Prostate gland (tissue), 2 donors: Measurements from ENCODE around the gene PDZD7. TPM values are rescaled to one million over a fixed set of nuclear protein-coding genes. Genes with fewer than 3 reads are reported as not detected.

ENCODE experiments used
- DNase-seq: peaks from one replicate; pipeline ENCODE4 v3.0.0-alpha.2; 2019; ENCODE audit warnings: low spot score
- H3K27ac ChIP-seq, 2 donors: fragments of 200-600 bp; sonication (generic); 2 replicates each; pipeline ENCODE4 v1.5.1; 2017 to 2019
- H3K27me3 ChIP-seq: fragments of 200-600 bp; sonication (generic); replicated peaks from 2 replicates; pipeline ENCODE4 v1.5.1; 2019; ENCODE audit not compliant: insufficient read depth
- H3K36me3 ChIP-seq, 2 donors: fragments of 200-600 bp; sonication (generic); 1 replicate in 1 of 2; 2 replicates in 1 of 2; pipeline versions ENCODE4 v1.5.1 to v1.8.1; 2017 to 2019
- H3K4me1 ChIP-seq: fragments of 200-600 bp; sonication (generic); replicated peaks from 2 replicates; pipeline ENCODE4 v1.5.1; 2019
- H3K4me3 ChIP-seq, 2 donors: fragments of 200-600 bp; sonication (generic); 2 replicates each; pipeline ENCODE4 v1.5.1; 2017 to 2019
- H3K9me3 ChIP-seq: fragments of 200-600 bp; sonication (generic); 2 replicates; pipeline ENCODE4 v1.5.1; 2017
- CTCF ChIP-seq, 4 experiments: fragments of 200-600 bp in 2 of 4; fragments of 450-650 bp in 2 of 4; sonication (generic) in 2 of 4; IDR thresholded peaks; 1 replicate in 3 of 4; 2 replicates in 1 of 4; pipeline ENCODE4 v1.5.1; 2016 to 2019; ENCODE audit warnings: antibody characterized with exemption in 4 of 4, mild to moderate bottlenecking in 2 of 4, moderate library complexity in 2 of 4
- POLR2A ChIP-seq: fragments of 450-650 bp; IDR thresholded peaks from one replicate; pipeline ENCODE4 v1.6.1; 2016; ENCODE audit warnings: antibody characterized with exemption, mild to moderate bottlenecking
- POLR2AphosphoS5 ChIP-seq: sonication (generic); formaldehyde crosslinking; IDR thresholded peaks from one replicate; pipeline ENCODE4 v1.6.1; 2017; ENCODE audit warnings: antibody characterized with exemption
- WGBS: methylation state at CpG from one replicate; pipeline ENCODE4 v1.1.5; 2018; 5-methylcytosine and 5-hydroxymethylcytosine counted together
- intact Hi-C: fragments of 100-400 bp; cut with DNase I; formaldehyde crosslinking; loops from one replicate; pipeline ENCODE4 v1.14.2; 2022
- total RNA-seq, 2 donors: library from RNA; depleted of rRNA; stranded (reverse); fragments of >200 nt; gene quantifications; one replicate each; pipeline ENCODE4 v1.1.0, GENCODE V29; 2016

Gene PDZD7
- total RNA-seq, 2 donors from 2014 or later, result 0.82 to 1.5 TPM

DNA sequence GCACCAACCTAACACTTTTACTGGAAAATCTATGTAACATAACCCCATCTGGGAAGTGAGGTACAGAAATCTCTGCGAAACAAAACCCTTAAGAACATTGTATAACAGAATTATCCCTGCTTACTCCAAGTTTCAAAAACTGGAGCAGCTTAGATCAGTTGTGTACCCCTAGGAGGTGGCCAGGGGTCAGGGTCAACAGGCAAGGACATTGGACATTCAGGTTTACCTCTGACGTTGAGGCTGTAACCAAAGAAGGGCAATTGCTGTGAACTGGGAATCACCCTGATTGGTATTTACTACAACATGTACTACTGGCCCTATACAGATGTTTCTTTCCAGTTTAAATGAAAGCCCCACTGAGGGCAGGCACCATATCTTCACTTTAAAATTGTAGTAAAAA, 13.2 kb upstream of the PDZD7 start:
- DNase-seq, result no peak
- Histone ChIP-seq H3K9me3 (no peaks in the 10 kb centered on the region), H3K4me1 (peaks cover 7% of the 10 kb centered on the region), H3K27ac (no peak overlapping the region), H3K4me3 (no peak overlapping the region), H3K36me3 (no peaks in the 10 kb centered on the region), H3K27me3 (no peaks in the 10 kb centered on the region)
- intact Hi-C loops, result no loop called here
- TF ChIP-seq POLR2A (no peak), POLR2AphosphoS5 (no peak), CTCF (IDR thresholded peaks at IDR 0.05) (no peak)
- 85% methylated on average over 2 of the region's 2 CpGs for WGBS

DNA sequence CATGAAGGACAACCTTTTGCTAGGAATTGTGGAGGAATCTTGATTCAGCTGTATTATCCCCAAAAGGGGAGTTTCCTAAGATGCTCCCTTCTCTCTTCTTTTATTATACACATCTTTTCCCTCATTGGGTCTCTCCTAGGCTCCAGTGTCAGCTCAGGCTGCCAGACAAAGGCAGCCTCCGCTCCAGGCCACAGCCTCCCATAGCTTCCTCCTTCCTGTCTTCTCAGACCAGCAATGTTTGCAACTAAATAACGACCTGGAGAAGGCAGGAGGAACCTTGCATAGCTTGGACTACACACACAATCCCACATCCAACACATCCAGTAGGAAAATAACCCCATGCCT, 12.4 kb upstream of the PDZD7 start:
- H3K36me3 ChIP-seq, result no peaks in the 10 kb centered on the region
- intact Hi-C loops, result no loop called here
- peak overlapping the region; percentile 82 to 85 for H3K27ac ChIP-seq
- H3K9me3 ChIP-seq, result no peaks in the 10 kb centered on the region
- peaks cover 7% of the 10 kb centered on the region for H3K4me1 ChIP-seq
- no peak for TF ChIP-seq POLR2A
- no peak for TF ChIP-seq POLR2AphosphoS5
- no peak for TF ChIP-seq CTCF (IDR thresholded peaks at IDR 0.05)
- peak overlapping the region; percentile 35 to 39 for H3K4me3 ChIP-seq
- H3K27me3 ChIP-seq, result no peaks in the 10 kb centered on the region
- WGBS, result 5% methylated on average over 2 of the region's 2 CpGs
- no peak for DNase-seq

DNA sequence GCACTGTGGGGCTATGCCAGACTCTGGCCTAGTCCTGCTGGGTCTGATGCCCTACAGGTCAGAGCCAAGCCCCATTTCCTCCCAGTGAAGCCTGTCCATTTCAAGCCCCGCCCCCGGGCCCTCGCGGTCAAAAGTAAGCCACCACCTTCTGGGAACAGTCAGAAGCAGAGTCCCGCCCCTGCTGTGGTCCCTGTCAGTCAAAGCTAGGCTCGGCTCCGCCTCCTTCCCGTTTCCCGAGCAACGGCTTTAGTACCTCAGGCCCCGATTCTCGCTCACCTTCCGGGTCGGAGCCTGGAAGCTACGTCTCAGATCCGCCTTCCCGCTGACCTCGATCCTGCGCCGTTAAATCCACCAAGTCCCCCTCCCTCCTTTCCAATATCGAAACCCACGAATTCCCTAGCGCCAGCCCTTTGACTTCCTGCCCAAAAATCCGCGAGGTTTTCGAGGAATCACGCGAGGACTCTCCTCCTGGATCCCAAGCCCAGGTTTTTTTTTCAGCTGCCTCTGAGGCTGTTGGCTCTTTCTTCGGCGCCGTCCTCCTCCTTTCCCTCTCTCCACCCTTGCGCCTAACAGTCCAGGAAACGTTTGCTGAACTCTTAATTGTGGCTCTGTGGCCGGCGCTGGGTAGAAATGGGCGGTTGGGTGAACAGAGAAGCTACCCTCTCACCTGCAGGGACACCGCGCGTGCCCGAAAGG, 11.9 kb upstream of the PDZD7 start:
- H3K27ac ChIP-seq, result peak overlapping the region; percentile 82 to 85
- peak in 2 of 4 experiments; percentile 7 to 25 for TF ChIP-seq CTCF (IDR thresholded peaks at IDR 0.05)
- TF ChIP-seq POLR2A, result peak; percentile 46
- peak; percentile 94 for TF ChIP-seq POLR2AphosphoS5
- no peaks in the 10 kb centered on the region for H3K27me3 ChIP-seq
- H3K36me3 ChIP-seq, result no peaks in the 10 kb centered on the region
- 3% methylated on average over 40 of the region's 40 CpGs for WGBS
- H3K4me1 ChIP-seq, result peaks cover 7% of the 10 kb centered on the region
- DNase-seq, result peak; percentile 96
- peak overlapping the region; percentile 35 to 39 for H3K4me3 ChIP-seq
- intact Hi-C loops, result no loop called here
- H3K9me3 ChIP-seq, result no peaks in the 10 kb centered on the region

GRCh38 chr10:101042118-101042517, 11.2 kb upstream of the PDZD7 start:
- no peaks in the 10 kb centered on the region for H3K27me3 ChIP-seq
- TF ChIP-seq CTCF (IDR thresholded peaks at IDR 0.05) (no peak), POLR2A (no peak), POLR2AphosphoS5 (no peak)
- whole genome bisulfite sequencing, result 64% methylated on average over 4 of the region's 4 CpGs
- no peaks in the 10 kb centered on the region for H3K36me3 ChIP-seq
- no peaks in the 10 kb centered on the region for H3K9me3 ChIP-seq
- H3K4me3 ChIP-seq, result peak overlapping the region; percentile 35 to 39
- H3K4me1 ChIP-seq, result peaks cover 7% of the 10 kb centered on the region
- intact Hi-C loops, result no loop called here
- no peak for DNase-seq
- peak overlapping the region; percentile 82 to 85 for H3K27ac ChIP-seq

DNA sequence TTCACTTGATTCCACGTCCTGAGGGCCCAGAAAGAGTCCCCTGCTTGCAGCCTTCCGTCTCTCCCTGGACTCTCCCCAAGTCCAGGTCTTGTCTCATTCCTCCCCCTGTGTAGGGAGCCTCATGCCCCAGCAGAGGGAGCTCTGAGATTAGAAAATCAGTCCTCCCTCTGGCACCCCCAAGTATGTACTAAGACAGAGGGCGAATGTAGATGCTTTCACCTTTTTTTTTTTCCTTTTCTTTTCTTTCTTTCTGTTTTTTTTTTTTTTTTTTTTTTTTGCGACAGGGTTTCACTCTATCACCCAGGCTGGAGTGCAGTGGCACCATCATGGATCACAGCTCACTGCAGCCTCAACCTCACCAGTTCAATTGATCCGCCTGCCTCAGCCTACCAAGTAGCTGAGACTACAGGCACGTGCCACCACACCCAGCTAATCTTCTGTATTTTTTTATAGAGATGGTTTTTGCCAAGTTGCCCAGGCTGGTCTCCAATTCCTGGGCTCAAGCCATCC, 10.4 kb upstream of the PDZD7 start:
- WGBS, result 20% methylated on average over 6 of the region's 6 CpGs

More for the DNA sequence above, 10.4 kb upstream of the PDZD7 start:
- intact Hi-C loops, result loop anchor here (2.0 kb wide), 1 partner anchor 25 kb away; no protein-coding TSS in a partner anchor
- no peak overlapping the region for H3K4me3 ChIP-seq
- peak; percentile 85 for DNase-seq
- no peaks in the 10 kb centered on the region for H3K36me3 ChIP-seq
- H3K4me1 ChIP-seq, result peaks cover 7% of the 10 kb centered on the region
- TF ChIP-seq POLR2AphosphoS5 (peak; percentile 71), POLR2A (no peak), CTCF (IDR thresholded peaks at IDR 0.05) (peak; percentile 65 to 84 (median 76))
- H3K9me3 ChIP-seq, result no peaks in the 10 kb centered on the region
- H3K27me3 ChIP-seq, result no peaks in the 10 kb centered on the region
- peak overlapping the region in 1 of 2 donors; percentile 82 for H3K27ac ChIP-seq
